ENCODE results near the gene SPATS2L. TPM values are rescaled to one million over a fixed set of nuclear protein-coding genes. Genes with fewer than 3 reads are reported as not detected.

SPATS2L gene
- total RNA-seq, 1 experiment from 2014 or later, result not detected

DNA sequence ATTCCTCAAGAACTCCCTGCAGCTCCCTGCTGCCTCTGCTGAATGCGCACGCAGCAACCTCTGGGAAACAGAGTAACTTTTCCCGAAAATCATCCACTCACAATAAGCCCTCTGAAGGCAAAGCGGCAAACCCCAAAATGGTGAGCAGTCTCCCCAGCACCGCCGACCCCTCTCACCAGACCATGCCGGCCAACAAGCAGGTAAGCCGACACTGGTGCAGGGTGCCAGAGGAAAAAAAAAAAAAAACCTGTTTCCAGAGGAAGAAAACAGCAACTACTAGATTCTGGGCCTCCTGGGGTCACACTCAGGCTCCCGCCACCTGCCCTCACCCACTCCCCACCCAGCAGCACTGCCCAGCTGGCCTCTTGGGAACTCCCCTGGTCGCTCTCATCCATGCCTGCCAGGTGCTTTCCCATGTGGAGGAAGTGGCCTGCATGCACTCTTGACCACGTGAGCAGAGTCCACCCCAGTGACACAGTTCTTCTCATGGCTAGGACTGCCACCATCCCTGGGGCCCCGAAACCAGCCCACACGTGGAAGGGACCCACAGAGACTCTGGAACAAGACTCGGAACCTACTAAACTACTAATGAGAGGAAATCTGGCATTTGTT lies 166.5 kb downstream of the SPATS2L start:
- no peak for DNase-seq (ENCODE audit: low spot score)
- in situ Hi-C loops (cut with HindIII; ENCODE audit: low sequenced_read_pairs), result no loop called here

DNA sequence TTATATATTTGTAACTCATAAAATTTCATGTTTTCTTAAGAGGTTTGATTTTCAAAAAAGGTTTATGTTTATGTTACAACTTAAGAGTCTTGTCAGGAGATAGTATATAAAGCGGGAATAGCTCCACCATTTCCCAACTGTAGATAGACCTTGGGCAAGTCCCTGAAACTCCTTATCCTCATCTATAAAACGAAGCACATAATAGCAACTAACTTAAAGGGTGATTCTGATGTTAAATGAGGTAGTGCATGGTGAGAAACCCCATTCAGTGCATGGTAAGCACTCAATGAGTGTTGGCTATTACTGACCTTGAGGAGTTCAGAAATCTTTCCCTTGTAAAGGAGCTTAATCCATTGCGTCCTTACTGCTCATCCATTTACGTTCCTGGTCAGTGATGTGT lies 169.3 kb downstream of the SPATS2L start:
- no peak for DNase-seq (ENCODE audit: low spot score)
- in situ Hi-C loops (cut with HindIII; ENCODE audit: low sequenced_read_pairs), result no loop called here

DNA sequence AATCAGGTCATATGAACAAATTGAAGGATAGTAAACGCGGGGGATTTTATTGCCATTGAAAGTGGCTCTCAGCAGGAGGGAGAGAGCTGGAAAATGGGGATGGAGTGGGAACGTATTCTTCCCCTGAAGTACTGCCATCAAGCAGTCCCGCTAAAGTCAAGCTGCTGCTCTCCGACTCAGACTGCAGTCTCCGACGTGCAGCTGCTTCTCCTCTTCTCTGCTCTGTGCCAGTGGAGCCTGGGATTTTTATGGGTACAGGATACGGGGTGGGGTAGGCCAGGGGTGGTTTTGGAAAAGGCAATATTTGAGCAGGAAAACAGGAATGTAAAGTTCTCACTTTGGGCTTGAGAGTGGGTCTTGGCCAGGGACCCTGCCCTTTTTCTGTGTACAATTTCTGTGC lies 170.3 kb downstream of the SPATS2L start:
- DNase-seq (ENCODE audit: low spot score), result no peak
- in situ Hi-C loops (cut with HindIII; ENCODE audit: low sequenced_read_pairs), result no loop called here

DNA sequence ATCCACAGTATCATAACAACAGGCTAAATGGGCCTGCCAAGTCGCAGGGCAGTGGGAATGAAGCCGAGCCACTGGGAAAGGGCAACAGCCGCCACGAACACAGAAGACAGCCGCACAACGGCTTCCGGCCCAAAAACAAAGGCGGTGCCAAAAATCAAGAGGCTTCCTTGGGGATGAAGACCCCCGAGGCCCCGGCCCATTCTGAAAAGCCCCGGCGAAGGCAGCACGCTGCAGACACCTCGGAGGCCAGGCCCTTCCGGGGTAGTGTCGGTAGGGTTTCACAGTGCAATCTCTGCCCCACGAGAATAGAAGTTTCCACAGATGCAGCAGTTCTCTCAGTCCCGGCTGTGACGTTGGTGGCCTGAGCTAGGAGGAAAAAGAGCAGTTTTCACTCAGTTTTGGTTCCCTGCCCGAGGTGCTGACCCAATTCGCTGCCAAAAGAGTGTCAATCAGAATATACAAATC lies 171.2 kb downstream of the SPATS2L start:
- in situ Hi-C loops (cut with HindIII; ENCODE audit: low sequenced_read_pairs), result no loop called here
- no peak for DNase-seq (ENCODE audit: low spot score)

DNA sequence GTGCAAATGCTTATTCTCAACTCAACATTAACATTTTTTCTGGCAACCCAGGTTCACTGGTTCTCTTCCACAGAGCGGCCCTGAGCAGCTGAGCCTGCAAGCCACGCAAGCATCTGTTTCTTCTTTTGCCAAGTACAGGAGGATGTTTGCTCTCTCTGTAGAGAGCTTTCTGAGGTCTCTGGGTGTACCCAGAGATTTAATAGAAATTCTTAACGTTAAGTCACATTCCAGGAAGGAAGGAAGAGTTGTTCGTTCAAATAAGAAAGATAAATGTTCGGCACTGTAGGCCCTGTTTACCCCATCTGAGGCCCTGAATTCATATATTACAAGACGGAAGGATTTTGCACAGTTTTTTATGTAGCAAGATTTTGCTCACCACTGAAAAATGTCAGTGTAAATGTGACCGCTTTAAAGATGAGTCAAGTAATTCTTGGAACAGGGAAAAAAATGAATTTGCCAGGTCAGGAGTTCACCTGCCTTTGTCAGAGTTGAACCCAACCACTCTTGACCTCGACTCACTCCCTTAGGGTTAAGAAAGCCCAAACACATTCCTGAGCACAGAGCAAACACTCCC lies 173.3 kb downstream of the SPATS2L start:
- in situ Hi-C loops (cut with HindIII; ENCODE audit: low sequenced_read_pairs), result no loop called here
- DNase-seq (ENCODE audit: low spot score), result no peak

DNA sequence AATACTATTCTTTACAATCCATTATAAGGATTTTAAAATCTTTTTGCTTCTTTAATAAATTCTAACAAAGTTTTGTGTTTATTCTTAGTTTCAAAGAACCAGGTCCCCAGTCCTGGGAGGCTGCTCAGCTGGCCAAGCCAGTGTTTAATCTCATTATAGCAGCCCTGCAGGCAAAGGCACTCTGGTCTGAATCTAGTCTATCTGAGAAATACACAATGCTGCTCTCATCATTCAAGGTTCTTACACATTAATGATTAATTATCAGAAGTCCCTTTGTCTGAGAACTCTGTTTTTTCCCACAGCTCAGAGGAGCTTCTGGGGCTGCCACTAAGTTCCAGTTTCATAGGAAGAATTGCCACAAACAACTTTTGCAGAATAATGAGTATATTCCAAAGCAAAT lies 175.7 kb downstream of the SPATS2L start:
- in situ Hi-C loops (cut with HindIII; ENCODE audit: low sequenced_read_pairs), result no loop called here

DNA sequence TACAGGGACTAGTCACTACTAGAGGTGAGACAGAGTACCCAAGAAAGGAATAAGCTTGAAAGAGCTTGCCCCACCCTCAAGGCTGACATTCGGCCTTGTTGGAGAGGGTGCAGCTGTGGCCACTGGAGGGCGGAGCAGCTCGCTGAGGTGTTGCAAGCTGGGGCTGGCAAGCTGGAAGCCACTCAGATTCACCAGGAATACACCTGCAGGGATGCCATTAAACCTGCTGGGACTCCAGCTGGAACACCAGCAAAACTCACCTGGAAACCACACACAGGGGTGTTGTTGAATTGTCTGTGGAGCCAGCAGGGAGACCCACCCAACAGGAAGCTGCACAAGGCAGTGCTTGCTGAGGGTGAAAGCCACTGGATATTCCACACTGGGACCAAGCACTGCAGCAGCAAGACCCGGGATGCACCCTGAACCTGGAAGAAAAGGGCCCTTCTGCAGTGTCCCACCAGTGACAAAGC lies 177.3 kb downstream of the SPATS2L start:
- no peak for DNase-seq (ENCODE audit: low spot score)
- in situ Hi-C loops (cut with HindIII; ENCODE audit: low sequenced_read_pairs), result no loop called here

More for the DNA sequence above, 175.7 kb downstream of the SPATS2L start:
- no peak for DNase-seq (ENCODE audit: low spot score)

DNA sequence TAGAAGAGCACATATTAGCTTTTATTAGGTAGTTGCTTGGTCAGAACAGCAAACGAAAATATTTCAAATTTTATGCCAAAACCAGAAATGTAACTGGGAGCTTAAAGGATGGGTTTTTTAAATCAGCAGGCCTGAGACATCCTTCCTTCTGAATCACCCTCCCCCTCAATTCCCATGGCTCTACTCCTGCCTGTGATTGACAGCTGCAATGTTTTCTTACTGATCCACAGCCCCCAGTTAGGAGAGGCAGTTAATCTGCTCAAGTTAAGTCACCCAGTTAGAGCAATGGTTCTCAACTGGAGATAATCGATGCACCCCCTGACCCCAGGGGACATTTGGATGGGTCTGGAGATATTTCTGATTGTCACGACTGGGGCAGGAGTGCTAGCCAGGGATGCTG lies 178.4 kb downstream of the SPATS2L start:
- in situ Hi-C loops (cut with HindIII; ENCODE audit: low sequenced_read_pairs), result no loop called here
- DNase-seq (ENCODE audit: low spot score), result no peak

DNA sequence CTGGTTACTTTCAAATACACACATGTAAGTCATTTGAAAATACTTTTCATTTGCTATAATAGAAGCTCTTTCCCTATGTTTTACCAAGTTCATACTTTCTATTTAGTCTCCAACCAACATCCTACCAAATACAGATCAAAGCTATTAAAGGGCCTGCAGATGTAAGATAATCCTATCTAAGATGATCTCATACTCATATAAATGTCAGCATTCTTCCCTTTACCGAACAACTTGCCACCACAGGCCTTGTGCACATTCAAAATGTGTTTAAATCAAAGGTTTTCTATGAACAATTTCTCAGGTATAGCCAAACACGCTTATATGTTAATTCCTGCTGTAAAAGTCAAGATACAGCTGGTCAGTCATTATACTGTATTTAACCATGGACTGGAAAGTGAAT lies 180.0 kb downstream of the SPATS2L start:
- in situ Hi-C loops (cut with HindIII; ENCODE audit: low sequenced_read_pairs), result no loop called here
- DNase-seq (ENCODE audit: low spot score), result no peak

DNA sequence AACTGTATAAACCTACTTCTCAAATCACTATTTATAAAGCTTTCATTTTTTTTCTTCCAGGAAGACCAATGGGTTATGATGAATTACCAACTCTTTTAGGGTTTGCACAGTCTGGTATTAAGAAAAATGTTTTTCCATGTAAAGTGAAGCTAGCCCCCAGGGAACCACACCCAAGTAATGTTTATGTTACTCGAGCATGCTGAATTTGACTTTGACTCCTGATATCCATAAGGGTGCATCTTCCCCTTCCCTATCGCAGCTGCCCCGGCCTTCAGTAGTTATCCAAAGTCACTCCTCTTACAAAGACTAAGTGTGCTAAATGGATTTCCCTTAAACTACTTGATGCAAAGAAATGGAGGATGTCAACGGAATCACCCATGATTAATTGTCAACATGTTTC lies 181.7 kb downstream of the SPATS2L start:
- DNase-seq (ENCODE audit: low spot score), result no peak
- in situ Hi-C loops (cut with HindIII; ENCODE audit: low sequenced_read_pairs), result no loop called here

DNA sequence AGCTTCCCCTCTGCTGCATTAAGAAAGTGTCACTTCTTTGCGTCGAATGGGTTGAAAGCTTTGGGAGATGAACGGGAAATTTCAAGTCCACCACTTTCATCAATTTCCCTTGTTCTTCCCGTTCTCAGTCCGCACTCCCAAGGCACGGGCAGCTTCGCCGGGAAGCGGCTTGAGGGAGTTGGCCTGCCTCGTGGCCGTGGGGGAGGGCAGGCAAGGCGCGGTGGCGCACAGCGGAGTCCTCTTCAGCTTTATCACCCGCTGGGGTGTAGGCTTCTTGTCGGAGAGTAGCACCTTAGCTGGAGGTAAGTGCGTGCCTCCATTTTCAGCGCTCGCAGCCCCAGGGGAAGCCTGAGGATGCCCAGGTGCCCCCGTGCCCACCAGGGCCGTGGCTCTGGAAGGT lies 183.5 kb downstream of the SPATS2L start:
- in situ Hi-C loops (cut with HindIII; ENCODE audit: low sequenced_read_pairs), result no loop called here

DNA sequence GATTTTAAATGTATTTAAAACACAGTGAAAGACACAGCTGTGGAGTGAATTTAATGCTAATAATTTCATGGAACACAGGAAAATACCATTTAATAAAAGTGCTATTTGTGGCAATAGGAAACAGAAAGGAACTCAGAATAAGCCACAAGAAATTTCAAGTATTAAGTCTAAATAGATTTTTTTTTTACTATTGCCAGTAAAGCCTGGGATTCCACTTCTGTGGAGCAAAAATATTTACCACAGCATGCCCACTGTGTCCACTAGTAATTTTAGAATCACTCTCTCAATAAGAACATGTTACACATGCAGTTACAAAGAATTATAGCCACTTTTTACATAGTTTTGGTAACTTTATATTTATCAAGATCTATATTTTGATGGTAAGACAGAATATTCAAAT lies 186.2 kb downstream of the SPATS2L start:
- no peak for DNase-seq (ENCODE audit: low spot score)
- in situ Hi-C loops (cut with HindIII; ENCODE audit: low sequenced_read_pairs), result no loop called here

More for the DNA sequence above, 183.5 kb downstream of the SPATS2L start:
- no peak for DNase-seq (ENCODE audit: low spot score)

DNA sequence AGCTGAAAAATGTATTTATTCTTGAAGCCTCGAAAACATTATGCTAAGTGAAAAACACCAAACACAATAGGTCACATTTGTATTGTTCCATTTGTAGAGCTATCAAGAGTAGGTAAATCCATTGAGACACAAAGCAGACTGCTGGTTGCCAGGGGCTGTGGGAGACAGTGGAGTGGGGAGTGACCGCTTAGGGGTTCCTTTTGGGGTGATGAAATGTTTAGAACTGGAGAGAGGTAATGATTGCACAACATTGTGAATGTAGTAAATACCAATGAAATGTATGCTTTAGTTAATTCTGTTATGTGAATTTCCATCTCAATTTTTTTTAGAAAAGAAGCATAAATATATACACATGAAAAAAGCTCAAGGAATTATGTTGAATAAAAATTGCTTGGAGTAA lies 187.6 kb downstream of the SPATS2L start:
- in situ Hi-C loops (cut with HindIII; ENCODE audit: low sequenced_read_pairs), result no loop called here
- DNase-seq (ENCODE audit: low spot score), result no peak

DNA sequence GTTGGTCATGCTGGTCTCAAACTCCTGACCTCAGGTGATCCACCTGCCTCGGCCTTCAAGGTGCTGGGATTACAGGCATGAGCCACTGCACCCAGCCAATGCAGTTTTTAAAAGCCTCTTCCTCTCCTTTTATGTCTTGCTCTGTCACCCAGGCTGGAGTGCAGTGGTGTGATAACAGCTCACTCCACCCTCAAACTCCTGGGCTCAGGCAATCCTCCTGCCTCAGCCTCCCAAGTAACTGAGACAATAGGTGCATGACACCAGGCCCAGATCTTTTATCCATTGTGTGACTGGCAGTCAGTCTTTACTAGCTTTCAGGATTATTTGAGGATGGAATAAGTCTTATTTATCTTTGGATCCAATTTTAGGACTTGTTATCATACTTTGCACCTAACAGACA lies 190.2 kb downstream of the SPATS2L start:
- in situ Hi-C loops (cut with HindIII; ENCODE audit: low sequenced_read_pairs), result no loop called here
- no peak for DNase-seq (ENCODE audit: low spot score)

DNA sequence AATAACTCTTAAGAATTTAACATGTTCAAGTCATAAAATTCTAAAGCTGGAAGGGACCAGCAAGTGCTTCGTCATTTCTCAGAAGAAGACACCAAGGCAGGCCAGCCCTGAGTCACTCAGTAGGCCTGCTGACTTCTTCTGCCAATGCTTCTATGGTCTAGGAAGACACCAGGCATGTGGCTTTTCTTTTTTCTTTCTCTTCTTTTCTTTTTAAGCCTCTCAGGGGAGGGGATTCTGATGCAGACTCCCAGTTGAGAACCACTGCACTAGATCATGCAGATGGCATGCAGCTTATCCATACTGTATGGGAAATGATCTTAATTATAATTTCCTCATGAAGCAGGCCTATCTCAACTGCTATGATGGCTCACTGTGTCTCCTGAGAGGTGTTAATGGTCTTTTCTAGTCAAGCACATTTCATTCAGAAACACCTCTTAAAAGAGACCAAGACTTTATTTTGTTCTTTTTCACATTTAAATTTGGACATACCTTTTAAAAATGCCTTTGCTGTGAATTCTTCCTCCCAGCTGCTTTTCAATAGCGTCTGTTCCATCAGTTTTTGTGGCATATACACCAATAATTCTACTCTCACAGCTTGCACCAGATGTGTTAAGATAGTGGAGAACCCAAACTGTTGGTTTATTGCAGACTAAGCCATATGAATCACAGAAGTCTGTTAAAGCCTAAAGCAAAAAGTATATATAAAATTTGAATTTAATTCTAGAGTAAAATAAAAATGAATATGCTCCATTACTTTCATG lies 192.1 kb downstream of the SPATS2L start:
- in situ Hi-C loops (cut with HindIII; ENCODE audit: low sequenced_read_pairs), result no loop called here
- no peak for DNase-seq (ENCODE audit: low spot score)

DNA sequence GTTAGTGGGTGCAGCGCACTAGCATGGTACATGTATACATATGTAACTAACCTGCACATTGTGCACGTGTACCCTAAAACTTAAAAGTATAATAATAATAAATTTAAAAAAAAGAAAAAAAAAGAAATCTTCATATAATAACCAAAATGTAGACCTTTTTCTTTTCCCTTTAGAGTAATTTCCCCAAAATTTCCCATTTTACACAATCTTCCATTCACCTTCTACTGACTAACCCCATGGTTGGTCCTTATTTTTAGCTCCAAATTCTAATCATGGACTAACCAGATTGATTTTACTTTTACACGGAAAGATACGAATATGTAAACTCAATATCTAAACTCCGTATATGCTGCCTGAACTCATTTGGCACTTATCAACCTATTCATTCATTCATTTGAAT lies 195.7 kb downstream of the SPATS2L start:
- no peak for DNase-seq (ENCODE audit: low spot score)
- in situ Hi-C loops (cut with HindIII; ENCODE audit: low sequenced_read_pairs), result no loop called here

DNA sequence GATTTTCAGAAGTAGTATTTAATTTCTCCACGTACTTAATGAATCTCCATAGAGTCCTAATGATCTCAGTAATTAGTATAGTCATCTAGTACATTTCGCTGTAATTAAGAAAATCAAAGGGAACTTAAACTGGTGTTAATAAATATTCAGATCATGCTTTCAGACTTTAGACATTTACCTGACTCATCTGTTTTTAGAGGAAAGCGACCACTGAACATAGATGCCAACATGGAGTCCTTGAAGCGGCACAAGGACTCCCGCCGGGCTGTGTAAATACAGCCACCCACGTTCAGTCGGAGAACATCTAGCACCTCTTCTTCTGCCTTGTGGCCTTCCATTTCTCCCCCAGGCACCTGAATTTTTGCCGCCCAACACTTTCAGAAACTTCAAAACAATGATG lies 200.2 kb downstream of the SPATS2L start:
- no peak for DNase-seq (ENCODE audit: low spot score)
- in situ Hi-C loops (cut with HindIII; ENCODE audit: low sequenced_read_pairs), result no loop called here

DNA sequence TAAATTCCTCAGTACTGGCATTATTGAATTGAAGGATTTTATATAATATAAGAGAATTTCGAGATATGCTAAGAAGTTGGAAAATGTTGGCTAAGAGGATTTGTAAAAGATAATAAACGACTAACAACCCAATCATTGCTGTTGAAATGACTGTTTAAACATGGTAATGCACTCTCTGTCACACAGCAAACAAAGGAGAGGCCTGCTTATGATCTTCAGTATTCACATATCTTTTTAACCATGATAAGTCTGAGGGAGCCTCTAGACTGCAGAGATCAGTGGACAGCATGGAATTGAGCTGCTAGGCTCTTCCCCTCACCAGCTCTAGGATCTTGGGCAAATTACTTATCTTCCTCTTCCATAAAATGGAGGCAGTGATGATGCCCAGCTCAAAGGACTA lies 200.7 kb downstream of the SPATS2L start:
- in situ Hi-C loops (cut with HindIII; ENCODE audit: low sequenced_read_pairs), result no loop called here
- no peak for DNase-seq (ENCODE audit: low spot score)

DNA sequence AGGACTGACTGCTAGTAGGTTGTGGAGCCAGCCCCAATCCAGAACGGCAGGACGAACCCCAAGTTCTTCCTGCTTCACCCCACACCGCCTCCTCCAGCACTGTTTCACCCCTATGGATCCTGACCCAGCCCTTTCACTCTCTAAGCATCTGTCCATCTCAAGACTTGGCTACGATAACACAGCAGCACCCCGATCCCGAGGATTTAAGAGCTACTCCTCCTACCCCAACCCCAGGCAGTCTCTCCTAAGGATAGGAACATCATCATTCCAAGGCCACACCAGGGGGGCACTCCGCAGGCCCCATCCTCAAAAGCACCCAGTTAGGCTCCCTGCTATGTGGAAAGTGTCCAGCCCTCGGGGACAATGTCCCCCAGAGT lies 202.7 kb downstream of the SPATS2L start:
- no peak for DNase-seq (ENCODE audit: low spot score)
- in situ Hi-C loops (cut with HindIII; ENCODE audit: low sequenced_read_pairs), result no loop called here

DNA sequence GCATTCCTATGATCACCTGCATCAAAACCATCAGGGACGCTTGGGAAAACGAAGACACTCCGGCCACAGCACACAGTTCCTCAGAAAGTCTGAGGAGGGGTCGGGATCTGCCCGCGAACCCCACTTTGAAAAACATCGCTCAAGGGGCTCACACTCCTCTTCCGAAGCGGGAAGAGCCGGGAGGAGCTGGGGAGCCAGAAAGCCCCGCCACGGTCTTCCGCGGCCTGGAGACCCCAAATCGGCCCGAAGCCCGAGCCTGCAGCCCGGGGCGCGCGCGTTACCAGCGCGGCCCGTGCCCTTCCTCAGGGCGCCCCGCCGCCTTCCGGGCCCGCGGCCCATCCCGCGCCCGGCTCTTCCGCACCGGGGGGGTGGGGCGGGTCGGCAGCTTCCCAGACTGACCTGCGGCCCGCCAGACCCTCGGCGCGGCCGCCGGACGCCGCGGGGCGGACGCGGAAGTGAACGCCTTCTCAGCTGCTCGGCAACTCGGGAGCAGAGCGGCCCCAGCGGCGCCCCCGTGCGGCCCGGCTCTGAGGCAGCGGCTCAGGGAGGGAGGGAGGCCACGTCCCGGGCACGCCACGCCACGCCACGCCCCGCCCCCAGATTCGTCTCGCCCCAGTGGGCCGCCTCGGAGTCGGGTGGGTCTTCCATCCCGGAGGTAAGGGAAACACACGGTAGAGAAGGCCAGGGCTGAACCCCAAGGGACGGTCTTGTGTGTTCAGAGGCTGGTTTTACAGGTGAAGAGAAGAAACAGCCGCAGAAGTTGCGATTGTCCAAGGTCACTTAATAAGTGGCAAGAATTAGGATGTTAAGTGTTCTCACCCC lies 203.3 kb downstream of the SPATS2L start, which contains the start of gene KCTD18:
Gene KCTD18, minus strand, starts transcription at position 457 of the 822 bp plus-strand sequence. CDS start 3,052 bp downstream, outside the sequence.
- in situ Hi-C loops (cut with HindIII; ENCODE audit: low sequenced_read_pairs), result no loop called here
- DNase-seq (ENCODE audit: low spot score), result peak; percentile 89
